ENCODE data around the gene TLE7. TPM values are rescaled to one million over a fixed set of nuclear protein-coding genes. Genes with fewer than 3 reads are reported as not detected.

The TLE7 gene
- total and polyA plus RNA-seq, 2 of the 8 experiments (the other 6 are each of a cell fraction or from before 2014, with no cell fraction given) = 0.03 TPM; not detected in 1

- Histone ChIP-seq H3K9ac (replicated peaks in 1 of 4; ENCODE audit: extremely low read depth in 1 of 4, low read depth in 3 of 4, low read length in 3 of 4) (no peak overlapping the region), H4K91ac (replicated peaks; ENCODE audit: insufficient read length, low read length) (no peak overlapping the region), H3K79me2 (ENCODE audit: control insufficient read depth in 1 of 2, insufficient read depth in 2 of 2, low read length in 2 of 2) (no peaks in the 10 kb centered on the region), H4K20me1 (replicated peaks in 1 of 2; ENCODE audit: control insufficient read depth in 1 of 2, insufficient read depth in 2 of 2, low read length in 2 of 2) (no peaks in the 10 kb centered on the region), H3K27me3 (replicated peaks in 1 of 4; ENCODE audit: control insufficient read depth in 3 of 4, extremely low read depth in 1 of 4, insufficient read depth in 3 of 4, low read length in 3 of 4) (0 out of 7 replicates have a peak, but pooled peaks cover 0 to 3% (median 0%) of the 10 kb centered on the region in 4 experiments), H3K18ac (ENCODE audit: extremely low read depth, low read length) (no peak overlapping the region), H4K5ac (ENCODE audit: insufficient read length, low read depth, low read length) (no peak overlapping the region), H2BK20ac (ENCODE audit: low read length) (no peak overlapping the region), H3K4me1 (replicated peaks in 1 of 4; ENCODE audit: control insufficient read depth in 3 of 4, insufficient read depth in 4 of 4, low read length in 3 of 4) (peaks cover 0 to 3% (median under 1%) of the 10 kb centered on the region in 4 experiments; a peak in 3 of 7 replicates), H3K23me2 (ENCODE audit: low read depth, low read length) (peaks cover 3% of the 10 kb centered on the region; the same call in 1 of the 2 replicates), H2AFZ (ENCODE audit: low read length) (no peak overlapping the region), H3K27ac (ENCODE audit: low read depth, low read length) (no peak overlapping the region), H3K79me1 (ENCODE audit: low read depth, low read length) (no peaks in the 10 kb centered on the region), H3K4me3 (ENCODE audit: extremely low read depth in 1 of 4, insufficient read depth in 2 of 4, low read depth in 3 of 4, low read length in 4 of 4) (no peak overlapping the region), H2AK5ac (ENCODE audit: low read depth, low read length) (no peak overlapping the region), H2BK120ac (replicated peaks; ENCODE audit: low read depth, low read length) (no peak overlapping the region), H3K36me3 (ENCODE audit: control insufficient read depth in 2 of 4, insufficient read depth in 4 of 4, low read length in 3 of 4) (no peaks in the 10 kb centered on the region; a peak in 2 of 8 replicates), H3K4ac (replicated peaks; ENCODE audit: insufficient read length, low read depth, low read length) (no peak overlapping the region), H3K9me3 (ENCODE audit: insufficient read depth in 2 of 2, low read depth in 1 of 2, low read length in 1 of 2) (no peaks in the 10 kb centered on the region), H3K14ac (ENCODE audit: insufficient read length) (no peak overlapping the region), H3K4me2 (ENCODE audit: insufficient read depth in 1 of 2, low read depth in 2 of 2, low read length in 2 of 2) (no peak overlapping the region), H3K23ac (ENCODE audit: insufficient read length) (no peak overlapping the region), H3K56ac (replicated peaks; ENCODE audit: insufficient read length, low read depth, low read length) (no peak overlapping the region), H2BK12ac (ENCODE audit: low read depth, low read length) (no peak overlapping the region), H2BK15ac (ENCODE audit: low read length) (no peak overlapping the region), H2BK5ac (ENCODE audit: low read depth, low read length) (no peak overlapping the region), H4K8ac (ENCODE audit: extremely low read depth, insufficient read depth, low read length) (no peak overlapping the region)
- ChIA-PET POLR2A (ENCODE audit: partially characterized antibody) (no interaction called here), CTCF (ENCODE audit: partially characterized antibody) (interaction anchor here (1.8 to 5.9 kb wide), 3 partner anchors 9 to 108 kb away, joined by 3 to 32 read pairs (median 22); no protein-coding TSS in a partner anchor)
- DNase-seq (ENCODE audit: low read depth in 1 of 2, low spot score in 2 of 2) (no peak), FAIRE-seq (no peak)
- 85% methylated on average over 6 of the region's 6 CpGs; no CpG with 5 or more reads in 1 of the 2 experiments for WGBS, 2 experiments (ENCODE audit: extremely low coverage in 1 of 2, insufficient coverage in 1 of 2, insufficient read length in 1 of 2, insufficient replicate concordance in 2 of 2, low coverage in 1 of 2, low lambda C conversion rate in 2 of 2, missing lambda C conversion rate in 1 of 2)
- TF ChIP-seq CHD1 (IDR thresholded peaks at IDR 0.05; ENCODE audit: low read depth, low read length) = no peak
- no peak for TF ChIP-seq SUZ12 (IDR thresholded peaks at IDR 0.05; ENCODE audit: low read length)
- no peak for TF ChIP-seq EZH2 (IDR thresholded peaks at IDR 0.05; ENCODE audit: low read depth, low read length, severe bottlenecking)
- TF ChIP-seq SIRT6 (IDR thresholded peaks at IDR 0.05; ENCODE audit: low read length) = no peak
- TF ChIP-seq ASH2L (IDR thresholded peaks at IDR 0.05; ENCODE audit: low read length) = no peak
- TF ChIP-seq SRF (IDR thresholded peaks at IDR 0.05; ENCODE audit: low read depth, low read length) = no peak
- TF ChIP-seq KDM4A (IDR thresholded peaks at IDR 0.05; ENCODE audit: low read depth, low read length, severe bottlenecking) = no peak
- TF ChIP-seq SP2 (IDR thresholded peaks at IDR 0.05; ENCODE audit: low read length) = no peak
- TF ChIP-seq ZNF274 (IDR thresholded peaks at IDR 0.05; ENCODE audit: borderline replicate concordance, extremely low read depth, low read length) = no peak
- TF ChIP-seq, protein P1, sequence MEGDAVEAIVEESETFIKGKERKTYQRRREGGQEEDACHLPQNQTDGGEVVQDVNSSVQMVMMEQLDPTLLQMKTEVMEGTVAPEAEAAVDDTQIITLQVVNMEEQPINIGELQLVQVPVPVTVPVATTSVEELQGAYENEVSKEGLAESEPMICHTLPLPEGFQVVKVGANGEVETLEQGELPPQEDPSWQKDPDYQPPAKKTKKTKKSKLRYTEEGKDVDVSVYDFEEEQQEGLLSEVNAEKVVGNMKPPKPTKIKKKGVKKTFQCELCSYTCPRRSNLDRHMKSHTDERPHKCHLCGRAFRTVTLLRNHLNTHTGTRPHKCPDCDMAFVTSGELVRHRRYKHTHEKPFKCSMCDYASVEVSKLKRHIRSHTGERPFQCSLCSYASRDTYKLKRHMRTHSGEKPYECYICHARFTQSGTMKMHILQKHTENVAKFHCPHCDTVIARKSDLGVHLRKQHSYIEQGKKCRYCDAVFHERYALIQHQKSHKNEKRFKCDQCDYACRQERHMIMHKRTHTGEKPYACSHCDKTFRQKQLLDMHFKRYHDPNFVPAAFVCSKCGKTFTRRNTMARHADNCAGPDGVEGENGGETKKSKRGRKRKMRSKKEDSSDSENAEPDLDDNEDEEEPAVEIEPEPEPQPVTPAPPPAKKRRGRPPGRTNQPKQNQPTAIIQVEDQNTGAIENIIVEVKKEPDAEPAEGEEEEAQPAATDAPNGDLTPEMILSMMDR (IDR thresholded peaks at IDR 0.05; ENCODE audit: control extremely low read depth in 1 of 3, insufficient read depth in 1 of 3, low read depth in 1 of 3, low read length in 3 of 3) = no peak
- TF ChIP-seq HDAC2 (IDR thresholded peaks at IDR 0.05; ENCODE audit: borderline replicate concordance in 1 of 2, low read depth in 2 of 2, low read length in 2 of 2) = no peak
- no peak for TF ChIP-seq SIX5 (IDR thresholded peaks at IDR 0.05; ENCODE audit: low read depth, low read length)
Measured at GRCh38 chr16:71430744-71431143, 11.1 kb downstream of the TLE7 start.
